OCI-LY3 (cell line): ENCODE data around the gene SYCN.

Experiments used
- H2AFZ ChIP-seq: fragments of 200-600, 300-600 bp; shearing (Covaris generic); 2 replicates; pipeline ENCODE4 v1.6.0; 2014; ENCODE audit warnings: antibody characterized with exemption, low read depth, low read length
- H3K27ac ChIP-seq: fragments of 200-600, 300-600 bp; sonication (generic); 2 replicates; pipeline ENCODE4 v1.5.1; 2014; ENCODE audit warnings: mild to moderate bottlenecking, low read length, moderate library complexity, mixed read lengths
- H3K27me3 ChIP-seq: fragments of 200-600, 300-600 bp; sonication (generic); 2 replicates; pipeline ENCODE4 v1.6.1; 2014; ENCODE audit warnings: low read depth, low read length, mixed read lengths
- H3K36me3 ChIP-seq: fragments of 200-600, 300-600 bp; sonication (generic); replicated peaks from 2 replicates; pipeline ENCODE3; 2014; ENCODE audit warnings: low read depth, low read length, mixed read lengths
- H3K4me1 ChIP-seq: fragments of 300-600, 200-600 bp; sonication (generic); 2 replicates; pipeline ENCODE4 v1.6.1; 2014; ENCODE audit warnings: low read length, mixed read lengths
- H3K4me2 ChIP-seq: fragments of 200-600, 300-600 bp; sonication (generic); 2 replicates; pipeline ENCODE4 v1.6.1; 2014; ENCODE audit warnings: low read length, mixed read lengths
- H3K4me3 ChIP-seq: fragments of 300-600, 200-600 bp; sonication (generic); 2 replicates; pipeline ENCODE4 v1.5.1; 2014; ENCODE audit warnings: antibody characterized with exemption, mild to moderate bottlenecking, low read length, moderate library complexity
- H3K79me2 ChIP-seq: fragments of 300-600, 200-600 bp; shearing (Covaris generic); 2 replicates; pipeline ENCODE4 v1.6.1; 2014; ENCODE audit warnings: mild to moderate bottlenecking, low read length, mixed read lengths
- H3K9ac ChIP-seq: fragments of 300-600, 200-600 bp; shearing (Covaris generic); 2 replicates; pipeline ENCODE4 v1.6.0; 2014; ENCODE audit warnings: mild to moderate bottlenecking, low read length, moderate library complexity
- H3K9me3 ChIP-seq: fragments of 200-600, 300-600 bp; shearing (Covaris generic); 2 replicates; pipeline ENCODE4 v1.6.1; 2014; ENCODE audit warnings: low read length, mixed read lengths; ENCODE audit not compliant: insufficient read depth
- H4K20me1 ChIP-seq: fragments of 200-600, 300-600 bp; sonication (generic); 2 replicates; pipeline ENCODE4 v1.6.1; 2016; ENCODE audit warnings: low read length, mixed read lengths; ENCODE audit not compliant: insufficient read depth
- EZH2phosphoT487 ChIP-seq: fragments of 200-600 bp; shearing (Covaris generic); IDR thresholded peaks from 2 replicates; pipeline ENCODE4 v1.6.1; 2018; ENCODE audit warnings: antibody characterized with exemption, mixed run types, low read depth
- TF ChIP-seq, protein P1 (sequence below): fragments of 200-600, 300-600 bp; sonication (generic); IDR thresholded peaks from 2 replicates; pipeline ENCODE4 v1.5.1; 2014; ENCODE audit warnings: antibody characterized with exemption, low read length, low read depth

SYCN gene

GRCh38 chr19:39199025-39199424 is 5.0 kb downstream of the SYCN start:
- Histone ChIP-seq H2AFZ (no peak overlapping the region), H3K4me2 (no peak overlapping the region), H3K9ac (no peak overlapping the region), H3K4me3 (no peak overlapping the region), H4K20me1 (no peaks in the 10 kb centered on the region), H3K4me1 (no peaks in the 10 kb centered on the region; the same call in 1 of the 2 replicates), H3K27ac (no peak overlapping the region), H3K9me3 (no peaks in the 10 kb centered on the region), H3K27me3 (peaks cover 7% of the 10 kb centered on the region), H3K36me3 (no peaks in the 10 kb centered on the region), H3K79me2 (no peaks in the 10 kb centered on the region)
- TF ChIP-seq, protein P1, sequence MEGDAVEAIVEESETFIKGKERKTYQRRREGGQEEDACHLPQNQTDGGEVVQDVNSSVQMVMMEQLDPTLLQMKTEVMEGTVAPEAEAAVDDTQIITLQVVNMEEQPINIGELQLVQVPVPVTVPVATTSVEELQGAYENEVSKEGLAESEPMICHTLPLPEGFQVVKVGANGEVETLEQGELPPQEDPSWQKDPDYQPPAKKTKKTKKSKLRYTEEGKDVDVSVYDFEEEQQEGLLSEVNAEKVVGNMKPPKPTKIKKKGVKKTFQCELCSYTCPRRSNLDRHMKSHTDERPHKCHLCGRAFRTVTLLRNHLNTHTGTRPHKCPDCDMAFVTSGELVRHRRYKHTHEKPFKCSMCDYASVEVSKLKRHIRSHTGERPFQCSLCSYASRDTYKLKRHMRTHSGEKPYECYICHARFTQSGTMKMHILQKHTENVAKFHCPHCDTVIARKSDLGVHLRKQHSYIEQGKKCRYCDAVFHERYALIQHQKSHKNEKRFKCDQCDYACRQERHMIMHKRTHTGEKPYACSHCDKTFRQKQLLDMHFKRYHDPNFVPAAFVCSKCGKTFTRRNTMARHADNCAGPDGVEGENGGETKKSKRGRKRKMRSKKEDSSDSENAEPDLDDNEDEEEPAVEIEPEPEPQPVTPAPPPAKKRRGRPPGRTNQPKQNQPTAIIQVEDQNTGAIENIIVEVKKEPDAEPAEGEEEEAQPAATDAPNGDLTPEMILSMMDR: no peak
- no peak for TF ChIP-seq EZH2phosphoT487

- H3K36me3 ChIP-seq: no peaks in the 10 kb centered on the region
- no peaks in the 10 kb centered on the region for H3K79me2 ChIP-seq
- no peak for TF ChIP-seq EZH2phosphoT487
- TF ChIP-seq, protein P1: peak; percentile 33
- H3K4me1 ChIP-seq: no peaks in the 10 kb centered on the region; the same call in 1 of the 2 replicates
- no peak overlapping the region for H3K4me2 ChIP-seq
- no peak overlapping the region for H3K27ac ChIP-seq
- no peaks in the 10 kb centered on the region for H3K9me3 ChIP-seq
- no peaks in the 10 kb centered on the region for H4K20me1 ChIP-seq
- H3K9ac ChIP-seq: no peak overlapping the region
- peaks cover 7% of the 10 kb centered on the region for H3K27me3 ChIP-seq
- H2AFZ ChIP-seq: no peak overlapping the region
- H3K4me3 ChIP-seq: no peak overlapping the region
Measured at GRCh38 chr19:39197808-39198207, 6.3 kb downstream of the SYCN start.

DNA sequence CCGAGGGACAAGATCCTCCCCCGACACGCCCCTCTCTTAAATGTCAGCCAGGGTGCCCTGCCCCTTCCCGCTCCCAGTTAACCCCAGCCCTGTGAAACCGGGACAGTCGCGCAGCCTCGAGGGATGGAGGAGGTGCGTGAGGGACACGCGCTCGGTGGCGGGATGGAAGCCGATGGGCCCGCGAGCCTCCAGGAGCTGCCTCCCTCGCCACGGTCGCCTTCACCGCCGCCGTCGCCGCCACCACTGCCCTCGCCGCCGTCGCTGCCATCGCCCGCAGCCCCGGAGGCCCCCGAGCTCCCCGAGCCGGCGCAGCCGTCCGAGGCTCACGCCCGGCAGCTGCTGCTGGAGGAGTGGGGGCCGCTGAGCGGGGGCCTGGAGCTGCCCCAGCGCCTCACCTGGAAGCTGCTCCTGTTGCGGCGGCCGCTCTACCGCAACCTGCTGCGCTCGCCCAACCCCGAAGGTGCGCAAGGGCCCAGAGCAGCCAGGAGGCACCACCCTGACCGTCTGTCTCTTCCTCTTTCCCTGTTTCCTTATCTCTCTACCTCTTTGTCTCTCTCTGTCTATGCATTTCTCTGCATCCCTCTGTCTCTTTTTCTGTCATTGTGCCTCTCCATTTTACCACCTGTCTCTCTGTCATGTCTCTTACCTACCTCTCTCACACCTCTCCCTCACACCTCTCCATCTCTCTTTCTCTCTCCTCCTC is 7.1 kb downstream of the SYCN start, which contains the start of gene NCCRP1:
Gene NCCRP1, plus strand, starts transcription at position 105 of the 703 bp plus-strand sequence. Its CDS starts 19 bp downstream, at position 124.
- Histone ChIP-seq H2AFZ (no peak within 1 kb of the TSS), H3K9me3 (no peaks in the 10 kb centered on the region), H3K27me3 (peaks cover 7% of the 10 kb centered on the region), H3K4me1 (no peaks in the 10 kb centered on the region; the same call in 1 of the 2 replicates), H4K20me1 (no peaks in the 10 kb centered on the region), H3K4me2 (no peak within 1 kb of the TSS), H3K36me3 (no peaks in the 10 kb centered on the region), H3K79me2 (no peaks in the 10 kb centered on the region), H3K4me3 (no peak within 1 kb of the TSS), H3K27ac (no peak within 1 kb of the TSS), H3K9ac (no peak within 1 kb of the TSS)
- TF ChIP-seq, protein P1: no peak
- no peak for TF ChIP-seq EZH2phosphoT487

DNA sequence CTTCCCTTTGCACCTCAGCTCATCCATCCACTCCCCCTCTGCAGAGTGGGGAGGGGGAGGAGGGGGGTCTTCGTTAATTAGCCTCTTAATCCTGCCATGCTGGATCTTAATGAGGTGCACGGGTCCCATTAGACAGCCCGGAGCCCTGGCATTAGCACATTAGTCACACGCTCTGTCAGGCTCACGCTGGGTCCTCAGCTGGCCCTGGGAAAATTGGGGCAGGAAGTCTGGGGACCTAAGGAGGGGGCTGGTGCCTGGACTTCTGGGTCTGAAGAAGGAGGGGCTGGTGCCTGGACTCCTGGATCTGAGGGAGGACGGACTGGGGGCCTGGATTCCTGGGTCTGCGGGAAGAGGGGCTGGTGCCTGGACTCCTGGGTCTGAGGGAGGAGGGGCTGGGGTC is 7.7 kb downstream of the SYCN start:
- no peak overlapping the region for H2AFZ ChIP-seq

More for the DNA sequence above, 7.7 kb downstream of the SYCN start:
- Histone ChIP-seq H4K20me1 (no peaks in the 10 kb centered on the region), H3K79me2 (no peaks in the 10 kb centered on the region), H3K9me3 (no peaks in the 10 kb centered on the region), H3K4me3 (no peak overlapping the region), H3K4me2 (no peak overlapping the region), H3K27ac (no peak overlapping the region), H3K4me1 (no peaks in the 10 kb centered on the region; the same call in 1 of the 2 replicates), H3K36me3 (no peaks in the 10 kb centered on the region), H3K9ac (no peak overlapping the region), H3K27me3 (peaks cover 7% of the 10 kb centered on the region)
- TF ChIP-seq, protein P1: no peak
- no peak for TF ChIP-seq EZH2phosphoT487
